ENCODE results near the gene DHCR7. TPM values are rescaled to one million over a fixed set of nuclear protein-coding genes. Genes with fewer than 3 reads are reported as not detected.

Gene DHCR7
- total and polyA plus RNA-seq, 2 experiments from 2014 or later, result 50.0 to 158 TPM

DNA sequence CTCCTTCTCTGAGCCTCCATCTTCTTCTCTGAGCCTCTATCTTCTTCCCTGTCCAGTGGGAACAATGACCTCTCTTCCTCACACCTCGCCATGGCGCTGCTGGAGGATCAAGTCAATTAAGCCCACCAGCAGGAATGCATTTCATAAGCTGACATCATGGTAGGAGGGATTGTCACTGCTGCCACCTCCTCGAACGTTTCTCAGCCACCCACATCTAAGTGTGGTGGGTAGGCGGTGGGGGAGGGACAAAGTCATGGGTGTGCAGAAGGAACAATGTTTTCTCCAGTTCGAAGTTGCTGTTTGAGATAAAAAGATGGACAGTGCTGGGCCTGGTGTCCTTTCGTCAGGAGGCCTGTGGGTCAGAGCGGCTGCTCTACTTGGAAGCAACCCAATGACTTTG lies 44.0 kb downstream of the DHCR7 start:
- no peaks in the 10 kb centered on the region for H3K27me3 ChIP-seq
- no peaks in the 10 kb centered on the region for H3K9me3 ChIP-seq (ENCODE audit: low read depth)
- TF ChIP-seq CTCF (IDR thresholded peaks at IDR 0.05; ENCODE audit: low read depth, low read length), result no peak
- no peaks in the 10 kb centered on the region for H3K4me1 ChIP-seq (ENCODE audit: low read depth)
- no peak overlapping the region for H3K4me3 ChIP-seq
- no peak for DNase-seq (ENCODE audit: low read depth in 1 of 2, low spot score in 1 of 2)
- H3K27ac ChIP-seq, result no peak overlapping the region
- H3K36me3 ChIP-seq, result no peaks in the 10 kb centered on the region

DNA sequence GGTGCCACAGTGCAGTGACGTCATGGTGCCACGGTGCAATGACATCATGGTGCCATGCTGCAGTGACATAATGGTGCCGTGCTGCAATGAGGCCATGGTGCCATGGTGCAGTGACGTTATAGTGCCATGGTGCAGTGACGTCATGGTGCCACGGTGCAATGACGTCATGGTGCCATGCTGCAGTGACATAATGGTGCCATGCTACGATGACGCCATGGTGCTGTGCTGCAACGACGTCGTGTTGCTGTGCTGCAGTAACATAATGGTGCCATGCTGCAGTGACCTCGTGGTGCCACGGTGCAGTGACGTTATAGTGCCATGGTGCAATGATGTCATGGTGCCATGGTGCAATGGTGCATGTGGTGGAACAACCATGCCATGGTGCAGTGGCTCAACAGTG lies 45.3 kb downstream of the DHCR7 start:
- no peak overlapping the region for H3K4me3 ChIP-seq
- H3K9me3 ChIP-seq (ENCODE audit: low read depth), result no peaks in the 10 kb centered on the region
- DNase-seq (ENCODE audit: low read depth in 1 of 2, low spot score in 1 of 2), result no peak
- no peak for TF ChIP-seq CTCF (IDR thresholded peaks at IDR 0.05; ENCODE audit: low read depth, low read length)
- H3K27ac ChIP-seq, result no peak overlapping the region
- no peaks in the 10 kb centered on the region for H3K27me3 ChIP-seq
- no peaks in the 10 kb centered on the region for H3K36me3 ChIP-seq
- H3K4me1 ChIP-seq (ENCODE audit: low read depth), result no peaks in the 10 kb centered on the region

DNA sequence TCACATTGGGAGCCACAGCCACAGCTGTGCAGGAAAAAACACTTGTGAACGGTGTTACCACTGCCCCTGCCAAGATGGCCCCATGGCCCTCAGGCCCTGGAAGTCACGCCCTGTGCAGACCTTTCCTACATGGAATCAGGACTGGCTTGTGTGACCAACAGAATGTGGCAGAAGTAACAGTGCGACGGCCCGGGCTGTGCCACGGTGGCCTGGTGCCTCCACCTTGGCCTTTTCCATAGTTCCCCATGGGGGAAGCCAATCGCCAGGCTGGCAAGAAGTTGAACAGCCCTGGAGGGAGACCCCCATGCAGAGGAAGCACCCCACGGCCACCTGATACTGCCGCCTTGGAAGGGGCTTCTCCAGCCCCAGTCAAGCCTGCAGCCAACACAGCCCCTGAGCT lies 48.0 kb downstream of the DHCR7 start:
- TF ChIP-seq CTCF (IDR thresholded peaks at IDR 0.05; ENCODE audit: low read depth, low read length), result no peak
- DNase-seq (ENCODE audit: low read depth in 1 of 2, low spot score in 1 of 2), result no peak
- H3K27me3 ChIP-seq, result no peaks in the 10 kb centered on the region

GRCh38 chr11:71399341-71399740 lies 48.9 kb downstream of the DHCR7 start:
- no peak for DNase-seq (ENCODE audit: low read depth in 1 of 2, low spot score in 1 of 2)
- Histone ChIP-seq H3K4me1 (ENCODE audit: low read depth) (peaks cover 13% of the 10 kb centered on the region), H3K9me3 (ENCODE audit: low read depth) (no peaks in the 10 kb centered on the region), H3K4me3 (no peak overlapping the region), H3K27ac (no peak overlapping the region), H3K36me3 (no peaks in the 10 kb centered on the region), H3K27me3 (no peaks in the 10 kb centered on the region)
- TF ChIP-seq CTCF (IDR thresholded peaks at IDR 0.05; ENCODE audit: low read depth, low read length), result no peak

More for the DNA sequence above, 48.0 kb downstream of the DHCR7 start:
- Histone ChIP-seq H3K4me1 (ENCODE audit: low read depth) (peaks cover 4% of the 10 kb centered on the region), H3K27ac (no peak overlapping the region), H3K9me3 (ENCODE audit: low read depth) (no peaks in the 10 kb centered on the region), H3K36me3 (no peaks in the 10 kb centered on the region), H3K4me3 (no peak overlapping the region)

- no peak for DNase-seq (ENCODE audit: low read depth in 1 of 2, low spot score in 1 of 2)
- Histone ChIP-seq H3K4me1 (ENCODE audit: low read depth) (peaks cover 13% of the 10 kb centered on the region), H3K27me3 (peaks cover 7% of the 10 kb centered on the region), H3K36me3 (no peaks in the 10 kb centered on the region), H3K4me3 (no peak overlapping the region), H3K27ac (no peak overlapping the region), H3K9me3 (ENCODE audit: low read depth) (no peaks in the 10 kb centered on the region)
- no peak for TF ChIP-seq CTCF (IDR thresholded peaks at IDR 0.05; ENCODE audit: low read depth, low read length)
These were observed 50.2 kb downstream of the DHCR7 start for GRCh38 chr11:71397961-71398360.

DNA sequence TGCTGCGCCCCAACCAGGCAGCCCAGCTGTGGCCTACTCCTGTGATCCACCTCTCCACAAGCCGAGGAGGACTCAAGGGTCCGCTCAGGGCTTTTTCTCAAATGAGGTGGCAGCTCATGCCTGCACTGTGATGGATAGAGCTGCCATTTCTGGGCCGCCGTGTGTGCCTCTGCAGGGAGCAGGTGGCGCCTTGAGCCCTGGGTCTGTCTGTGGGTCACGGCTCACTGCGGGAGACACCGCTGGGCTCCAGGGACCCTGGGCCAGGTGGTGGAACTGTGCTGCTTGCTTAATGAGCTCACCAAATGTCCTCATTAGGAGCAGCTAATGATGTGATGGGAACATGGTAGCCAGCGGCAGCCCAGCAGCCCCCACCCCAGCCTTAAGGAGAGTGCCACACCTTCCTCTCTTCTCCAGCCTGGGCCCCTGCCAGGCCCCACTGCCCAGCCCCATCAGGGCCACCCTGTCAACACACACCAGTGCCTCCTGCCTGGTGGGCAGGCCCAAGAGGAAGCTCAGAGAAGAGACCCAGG lies 50.8 kb downstream of the DHCR7 start:
- no peak for TF ChIP-seq CTCF (IDR thresholded peaks at IDR 0.05; ENCODE audit: low read depth, low read length)
- no peaks in the 10 kb centered on the region for H3K9me3 ChIP-seq (ENCODE audit: low read depth)
- no peaks in the 10 kb centered on the region for H3K36me3 ChIP-seq
- no peak overlapping the region for H3K4me3 ChIP-seq
- peaks cover 10% of the 10 kb centered on the region for H3K27me3 ChIP-seq
- DNase-seq (ENCODE audit: low read depth in 1 of 2, low spot score in 1 of 2), result no peak
- no peak overlapping the region for H3K27ac ChIP-seq
- H3K4me1 ChIP-seq (ENCODE audit: low read depth), result peaks cover 13% of the 10 kb centered on the region
